IMR-90 (cell line): ENCODE results near the gene PDCL3. TPM values are rescaled to one million over a fixed set of nuclear protein-coding genes. Genes with fewer than 3 reads are reported as not detected.

Experiments
- ATAC-seq: fragments of 200-7000 bp; cut with Tn5 transposase; 2 replicates; pipeline ENCODE4 v1.9.1; 2020; ENCODE audit warnings: low read depth, mild to moderate bottlenecking, moderate library complexity
- BruUV-seq: library from RNA; stranded (reverse); fragments of 400-500 nt; replicated peaks from 2 replicates; lab custom pipeline; 2021; lab: Mats Ljungman, UMichigan
- CTCF ChIA-PET: fragments of 300-600 bp; formaldehyde crosslinking; extraction: SDS; loops from one replicate; lab custom pipeline; 2021; ENCODE audit warnings: antibody characterized with exemption; lab: Yijun Ruan, JAX
- POLR2A ChIA-PET: fragments of 300-600 bp; sonication (Branson Sonifier 250); formaldehyde crosslinking; loops from one replicate; lab custom pipeline; 2022; ENCODE audit warnings: antibody characterized with exemption; ENCODE audit not compliant: unreplicated experiment; lab: Charles Lee
- DNase-seq: peaks from one replicate; pipeline ENCODE4 v3.0.0; 2013
- H2AFZ ChIP-seq: replicated peaks from 2 replicates; pipeline ENCODE3; 2013; ENCODE audit warnings: low read length, mild to moderate bottlenecking; ENCODE audit not compliant: poor library complexity
- H2AK5ac ChIP-seq: 2 replicates; pipeline ENCODE4 v1.6.1; 2013; ENCODE audit warnings: low read depth, low read length, inconsistent platforms
- H2AK9ac ChIP-seq: replicated peaks from 2 replicates; pipeline ENCODE3; 2013; ENCODE audit warnings: mild to moderate bottlenecking, low read depth, low read length, moderate library complexity; ENCODE audit not compliant: poor library complexity
- H2BK120ac ChIP-seq: 2 replicates; pipeline ENCODE4 v1.6.1; 2013; ENCODE audit warnings: low read depth, low read length, inconsistent platforms
- H2BK15ac ChIP-seq: 3 replicates; pipeline ENCODE4 v1.6.1; 2013; ENCODE audit warnings: low read depth, low read length, inconsistent platforms
- H2BK20ac ChIP-seq: 2 replicates; pipeline ENCODE4 v1.6.1; 2013; ENCODE audit warnings: low read depth, mild to moderate bottlenecking, inconsistent platforms, low read length, moderate library complexity
- H2BK5ac ChIP-seq: 2 replicates; pipeline ENCODE4 v1.6.1; 2013; ENCODE audit warnings: mild to moderate bottlenecking, low read depth, low read length, inconsistent platforms; ENCODE audit not compliant: poor library complexity, severe bottlenecking
- H3K14ac ChIP-seq: replicated peaks from 2 replicates; pipeline ENCODE4 v1.6.1; 2013; ENCODE audit warnings: low read depth, low read length, inconsistent platforms
- H3K18ac ChIP-seq: 2 replicates; pipeline ENCODE4 v1.6.1; 2013; ENCODE audit warnings: low read depth, low read length, control low read depth
- H3K23ac ChIP-seq: 2 replicates; pipeline ENCODE4 v1.6.1; 2013; ENCODE audit warnings: low read depth, low read length, inconsistent platforms
- H3K27ac ChIP-seq: 2 replicates; pipeline ENCODE4 v1.5.1; 2013; ENCODE audit warnings: mild to moderate bottlenecking, control low read depth, low read length; ENCODE audit not compliant: insufficient read depth
- H3K27me3 ChIP-seq: 2 replicates; pipeline ENCODE4 v1.6.1; 2013; ENCODE audit warnings: low read length; ENCODE audit not compliant: control insufficient read depth, insufficient read depth
- H3K36me3 ChIP-seq: 2 replicates; pipeline ENCODE4 v1.6.1; 2013; ENCODE audit warnings: low read length, mixed read lengths; ENCODE audit not compliant: control insufficient read depth, insufficient read depth
- H3K4ac ChIP-seq: 2 replicates; pipeline ENCODE4 v1.6.1; 2013; ENCODE audit warnings: low read depth, low read length, inconsistent platforms
- H3K4me1 ChIP-seq: 2 replicates; pipeline ENCODE4 v1.6.1; 2013; ENCODE audit warnings: low read length, mixed read lengths; ENCODE audit not compliant: control insufficient read depth, insufficient read depth
- H3K4me2 ChIP-seq: 2 replicates; pipeline ENCODE4 v1.6.1; 2013; ENCODE audit warnings: low read depth, mild to moderate bottlenecking, control low read depth, low read length, moderate library complexity
- H3K4me3 ChIP-seq: 2 replicates; pipeline ENCODE4 v1.5.1; 2013; ENCODE audit warnings: low read depth, mild to moderate bottlenecking, control low read depth, low read length, moderate library complexity; ENCODE audit not compliant: insufficient read depth
- H3K56ac ChIP-seq: 2 replicates; pipeline ENCODE4 v1.6.1; 2013; ENCODE audit warnings: low read length, inconsistent platforms; ENCODE audit not compliant: insufficient read depth; ENCODE audit errors: extremely low read depth
- H3K79me1 ChIP-seq, 2 experiments: 2 replicates each; pipeline ENCODE4 v1.6.1; 2013; ENCODE audit warnings: low read length in 2 of 2, inconsistent platforms in 1 of 2, low read depth in 1 of 2
- H3K9ac ChIP-seq: 2 replicates; pipeline ENCODE4 v1.6.1; 2013; ENCODE audit warnings: low read depth, low read length, control low read depth
- H3K9me1 ChIP-seq: 2 replicates; pipeline ENCODE4 v1.6.1; 2013; ENCODE audit warnings: low read length, inconsistent platforms; ENCODE audit not compliant: insufficient read depth
- H3K9me3 ChIP-seq: 2 replicates; pipeline ENCODE4 v1.6.1; 2013; ENCODE audit warnings: low read length; ENCODE audit not compliant: control insufficient read depth, insufficient read depth
- H4K20me1 ChIP-seq: 2 replicates; pipeline ENCODE4 v1.6.1; 2013; ENCODE audit warnings: low read length, inconsistent platforms; ENCODE audit not compliant: insufficient read depth
- H4K5ac ChIP-seq: 2 replicates; pipeline ENCODE4 v1.6.1; 2013; ENCODE audit warnings: mild to moderate bottlenecking, low read depth, low read length, control low read depth
- H4K8ac ChIP-seq, 2 experiments: 2 replicates each; pipeline ENCODE4 v1.6.1; 2013; ENCODE audit warnings: low read depth in 2 of 2, low read length in 2 of 2, control low read depth in 1 of 2, inconsistent platforms in 1 of 2
- H4K91ac ChIP-seq: 2 replicates; pipeline ENCODE4 v1.6.1; 2013; ENCODE audit warnings: low read depth, low read length, inconsistent platforms; ENCODE audit not compliant: insufficient read depth
- BHLHE40 ChIP-seq: fragments of 150-350 bp; IDR thresholded peaks from 2 replicates; pipeline ENCODE4 v1.6.1; 2016; ENCODE audit warnings: mild to moderate bottlenecking, low read depth, low read length
- CHD1 ChIP-seq: IDR thresholded peaks from 2 replicates; pipeline ENCODE4 v1.6.1; 2012; ENCODE audit warnings: low read depth, low read length, improper control_type of control experiment
- ELK1 ChIP-seq: fragments of 150-350 bp; IDR thresholded peaks from 2 replicates; pipeline ENCODE4 v1.6.1; 2016; ENCODE audit warnings: low read depth, mild to moderate bottlenecking, low read length, moderate library complexity, borderline replicate concordance
- MXI1 ChIP-seq: IDR thresholded peaks from 2 replicates; pipeline ENCODE4 v1.6.1; 2012; ENCODE audit warnings: low read depth, mild to moderate bottlenecking, low read length, moderate library complexity, borderline replicate concordance
- NFE2L2 ChIP-seq: fragments of 150-350 bp; IDR thresholded peaks from 2 replicates; pipeline ENCODE4 v1.6.1; 2016; ENCODE audit warnings: low read depth, mild to moderate bottlenecking, low read length
- RCOR1 ChIP-seq: IDR thresholded peaks from 2 replicates; pipeline ENCODE4 v1.6.1; 2012; ENCODE audit warnings: mild to moderate bottlenecking, low read length, improper control_type of control experiment; ENCODE audit not compliant: insufficient replicate concordance
- WGBS, 2 experiments: methylation state at CpG; one replicate each; pipeline versions ENCODE4 v1.1.5 to v1.1.7; 2013; ENCODE audit warnings: missing lambda C conversion rate in 2 of 2; ENCODE audit not compliant: insufficient read length in 1 of 2; ENCODE audit errors: extremely low coverage in 2 of 2; 5-methylcytosine and 5-hydroxymethylcytosine counted together
- dilution Hi-C: fragments of 300-500 bp; cut with HindIII; formaldehyde crosslinking; loops from one replicate; pipeline ENCODE4 v1.14.3; 2018; ENCODE audit warnings: low sequenced_read_pairs; ENCODE audit not compliant: unreplicated experiment
- in situ Hi-C: fragments of 300-500 bp; cut with MboI; formaldehyde crosslinking; loops from 3 replicates; pipeline ENCODE4 v1.14.3; 2019; ENCODE audit warnings: low sequenced_read_pairs, inconsistent platforms, mixed read lengths
- intact Hi-C: fragments of 100-400 bp; cut with micrococcal nuclease; formaldehyde crosslinking; loops from 2 replicates; pipeline ENCODE4 v1.10.0; 2022
- polyA plus RNA-seq, 3 experiments: library from polyadenylated mRNA; depleted of rRNA; stranded (reverse); fragments of >200 nt; gene quantifications; 2 replicates each; pipeline ENCODE4 v1.2.3, GENCODE V29; 2012; ENCODE audit warnings: low replicate concordance in 1 of 3
- total RNA-seq: library from RNA; depleted of rRNA; stranded (reverse); fragments of >200 nt; gene quantifications from 2 replicates; pipeline ENCODE4 v1.2.3, GENCODE V29; 2012

Gene PDCL3
- total and polyA plus RNA-seq, 2 of the 4 experiments (the other 2 are of a cell fraction) = 9.5 to 26.4 TPM

- dilution Hi-C loops (no loop called here), intact Hi-C loops (no loop called here), in situ Hi-C loops (no loop called here)
- no peak for ATAC-seq
- no peaks in the 10 kb centered on the region for H3K36me3 ChIP-seq
- H3K14ac ChIP-seq = no peak overlapping the region
- no peaks in the 10 kb centered on the region for H3K9me1 ChIP-seq
- no peaks in the 10 kb centered on the region for H3K4me1 ChIP-seq
- no peak overlapping the region for H4K8ac ChIP-seq
- no peak overlapping the region for H2AFZ ChIP-seq
- H4K5ac ChIP-seq = no peak overlapping the region
- no peak overlapping the region for H2BK5ac ChIP-seq
- ChIA-PET POLR2A (no interaction called here), CTCF (interaction anchor here (0.6 kb wide), 1 partner anchor 32 kb away, joined by 3 read pairs; no protein-coding TSS in a partner anchor)
- no peak overlapping the region for H2BK120ac ChIP-seq
- H2BK15ac ChIP-seq = no peak overlapping the region
- WGBS, 2 experiments = no CpG with 5 or more reads among the region's 2 CpGs
- H3K9ac ChIP-seq = no peak overlapping the region
- no peak overlapping the region for H3K18ac ChIP-seq
- no peaks in the 10 kb centered on the region for H4K20me1 ChIP-seq
- H3K4me3 ChIP-seq = no peak overlapping the region
- H2AK9ac ChIP-seq = no peak overlapping the region
- H3K4ac ChIP-seq = no peak overlapping the region
- no peak overlapping the region for H2BK20ac ChIP-seq
- H3K27me3 ChIP-seq = peaks cover 3% of the 10 kb centered on the region
- no peak for DNase-seq
- TF ChIP-seq MXI1 = no peak
- TF ChIP-seq NFE2L2 = no peak
- TF ChIP-seq CHD1 = no peak
- TF ChIP-seq BHLHE40 = no peak
- no peak for TF ChIP-seq ELK1
- no peak for TF ChIP-seq RCOR1
- no peak overlapping the region for H3K27ac ChIP-seq
- no peaks in the 10 kb centered on the region for H3K79me1 ChIP-seq
- H2AK5ac ChIP-seq = no peak overlapping the region
- no peaks in the 10 kb centered on the region for H3K9me3 ChIP-seq
- H4K91ac ChIP-seq = no peak overlapping the region
- no peak overlapping the region for H3K4me2 ChIP-seq
- no TSS peak for BruUV-seq
- H3K56ac ChIP-seq = no peak overlapping the region
- no peak overlapping the region for H3K23ac ChIP-seq
Observed at GRCh38 chr2:100518801-100519200, 44.0 kb upstream of the PDCL3 start.
